H9 (cell line): ENCODE measurements around the gene FBXL14. TPM values are rescaled to one million over a fixed set of nuclear protein-coding genes. Genes with fewer than 3 reads are reported as not detected.
"Not testable (repeated sequence)": the region's sequence is repeated elsewhere in the genome, so short reads cannot be mapped to it uniquely, and the experiment has no call there.

Experiments
- DNase-seq: peaks from one replicate; pipeline ENCODE4 v3.0.0-alpha.2; 2017
- H2AFZ ChIP-seq: one replicate; pipeline ENCODE4 v1.6.1; 2013; ENCODE audit warnings: mild to moderate bottlenecking, low read length, control low read depth, moderate library complexity
- H2AK5ac ChIP-seq: 2 replicates; pipeline ENCODE4 v1.6.1; 2013; ENCODE audit warnings: low read length, control low read depth, mixed read lengths; ENCODE audit not compliant: insufficient read length
- H2BK120ac ChIP-seq: one replicate; pipeline ENCODE4 v1.6.1; 2013; ENCODE audit warnings: low read depth, mild to moderate bottlenecking, low read length, control low read depth, inconsistent platforms; ENCODE audit not compliant: poor library complexity, severe bottlenecking
- H2BK12ac ChIP-seq: 2 replicates; pipeline ENCODE4 v1.6.1; 2013; ENCODE audit warnings: low read length, control low read depth, mixed read lengths, low read depth; ENCODE audit not compliant: insufficient read length
- H2BK15ac ChIP-seq: 2 replicates; pipeline ENCODE4 v1.6.1; 2013; ENCODE audit warnings: low read depth, low read length, control low read depth
- H2BK20ac ChIP-seq: one replicate; pipeline ENCODE4 v1.6.1; 2013; ENCODE audit warnings: low read depth, mild to moderate bottlenecking, low read length, control low read depth, inconsistent platforms; ENCODE audit not compliant: poor library complexity, severe bottlenecking
- H2BK5ac ChIP-seq: 2 replicates; pipeline ENCODE4 v1.6.1; 2013; ENCODE audit warnings: low read length, control low read depth, mixed read lengths; ENCODE audit not compliant: insufficient read length
- H3K14ac ChIP-seq: 2 replicates; pipeline ENCODE4 v1.6.1; 2013; ENCODE audit warnings: low read length, control low read depth; ENCODE audit not compliant: insufficient read depth
- H3K18ac ChIP-seq: 2 replicates; pipeline ENCODE4 v1.6.1; 2013; ENCODE audit warnings: low read depth, mild to moderate bottlenecking, mixed read lengths, low read length, control low read depth; ENCODE audit not compliant: insufficient read length
- H3K23ac ChIP-seq: 2 replicates; pipeline ENCODE4 v1.6.1; 2013; ENCODE audit warnings: low read length, control low read depth, mixed read lengths, low read depth; ENCODE audit not compliant: insufficient read length
- H3K23me2 ChIP-seq: 2 replicates; pipeline ENCODE4 v1.6.1; 2013; ENCODE audit warnings: low read depth, mild to moderate bottlenecking, mixed read lengths, low read length, control low read depth; ENCODE audit not compliant: insufficient read length, poor library complexity, severe bottlenecking
- H3K27ac ChIP-seq: 2 replicates; pipeline ENCODE4 v1.5.1; 2013; ENCODE audit warnings: low read length, control low read depth, mixed read lengths, low read depth; ENCODE audit not compliant: insufficient read length
- H3K27me3 ChIP-seq: 2 replicates; pipeline ENCODE4 v1.6.1; 2013; ENCODE audit warnings: low read length, control low read depth, inconsistent platforms; ENCODE audit not compliant: insufficient read depth
- H3K4ac ChIP-seq: 2 replicates; pipeline ENCODE4 v1.6.1; 2013; ENCODE audit warnings: low read depth, mild to moderate bottlenecking, control low read depth, inconsistent platforms, low read length, moderate library complexity
- H3K4me1 ChIP-seq: 2 replicates; pipeline ENCODE4 v1.6.1; 2013; ENCODE audit warnings: low read length, control low read depth, inconsistent platforms; ENCODE audit not compliant: insufficient read depth
- H3K4me2 ChIP-seq: 2 replicates; pipeline ENCODE4 v1.6.1; 2013; ENCODE audit warnings: low read length, control low read depth, mixed read lengths; ENCODE audit not compliant: insufficient read length, insufficient read depth
- H3K56ac ChIP-seq: 2 replicates; pipeline ENCODE4 v1.6.1; 2013; ENCODE audit warnings: low read depth, mild to moderate bottlenecking, mixed read lengths, low read length, control low read depth; ENCODE audit not compliant: insufficient read length
- H3K79me1 ChIP-seq: 2 replicates; pipeline ENCODE4 v1.6.1; 2013; ENCODE audit warnings: low read depth, mild to moderate bottlenecking, moderate library complexity, low read length, control low read depth, inconsistent platforms; ENCODE audit not compliant: insufficient read depth, poor library complexity, severe bottlenecking
- H3K79me2 ChIP-seq: 2 replicates; pipeline ENCODE4 v1.6.1; 2013; ENCODE audit warnings: low read length, control low read depth, inconsistent platforms; ENCODE audit not compliant: insufficient read depth
- H3K9ac ChIP-seq: 2 replicates; pipeline ENCODE4 v1.6.1; 2013; ENCODE audit warnings: low read length, control low read depth, mixed read lengths; ENCODE audit not compliant: insufficient read length; ENCODE audit errors: extremely low read depth
- H3K9me3 ChIP-seq: one replicate; pipeline ENCODE4 v1.6.1; 2013; ENCODE audit warnings: low read depth, low read length, inconsistent platforms; ENCODE audit not compliant: control insufficient read depth
- H3T11ph ChIP-seq: one replicate; pipeline ENCODE4 v1.6.1; 2013; ENCODE audit warnings: mild to moderate bottlenecking, low read length, control low read depth, inconsistent platforms
- H4K20me1 ChIP-seq: one replicate; pipeline ENCODE4 v1.6.1; 2013; ENCODE audit not compliant: control insufficient read depth, insufficient read length, insufficient read depth
- H4K5ac ChIP-seq: 2 replicates; pipeline ENCODE4 v1.6.1; 2013; ENCODE audit warnings: low read depth, mild to moderate bottlenecking, mixed read lengths, low read length, control low read depth; ENCODE audit not compliant: insufficient read length
- H4K8ac ChIP-seq: replicated peaks from 2 replicates; pipeline ENCODE4 v1.6.1; 2013; ENCODE audit warnings: low read length, control low read depth, mixed read lengths, low read depth; ENCODE audit not compliant: insufficient read length
- H4K91ac ChIP-seq: 2 replicates; pipeline ENCODE4 v1.6.1; 2013; ENCODE audit warnings: low read depth, mild to moderate bottlenecking, moderate library complexity, mixed read lengths, low read length, control low read depth; ENCODE audit not compliant: insufficient read length
- H3K27ac Mint-ChIP-seq, 3 experiments: 2 replicates in 2 of 3; 3 replicates in 1 of 3; pipeline ENCODE4 v1.8.0; 2020 to 2021; ENCODE audit warnings: mixed read lengths in 3 of 3, mild to moderate bottlenecking in 1 of 3, moderate library complexity in 1 of 3
- H3K27me3 Mint-ChIP-seq: 2 replicates; pipeline ENCODE4 v1.8.0; 2021; ENCODE audit warnings: low read depth, mild to moderate bottlenecking, moderate library complexity, mixed read lengths
- H3K36me3 Mint-ChIP-seq, 3 experiments: 2 replicates in 2 of 3; 3 replicates in 1 of 3; pipeline ENCODE4 v1.8.0; 2020 to 2021; ENCODE audit warnings: low read depth in 3 of 3, mixed read lengths in 3 of 3; ENCODE audit not compliant: insufficient read depth in 1 of 3
- H3K4me1 Mint-ChIP-seq, 2 experiments: 2 replicates each; pipeline ENCODE4 v1.8.0; 2020; ENCODE audit warnings: mixed read lengths in 2 of 2
- H3K4me3 Mint-ChIP-seq, 2 experiments: 2 replicates in 1 of 2; 3 replicates in 1 of 2; pipeline ENCODE4 v1.8.0; 2020 to 2021; ENCODE audit warnings: mild to moderate bottlenecking in 2 of 2, mixed read lengths in 2 of 2, moderate library complexity in 1 of 2
- H3K9me3 Mint-ChIP-seq, 2 experiments: 2 replicates in 1 of 2; 3 replicates in 1 of 2; pipeline ENCODE4 v1.8.0; 2020; ENCODE audit warnings: mild to moderate bottlenecking in 2 of 2, mixed read lengths in 2 of 2, moderate library complexity in 1 of 2
- WGBS: extraction: QIAGEN DNeasy Blood & Tissue Kit; methylation state at CpG from one replicate; pipeline ENCODE4 v1.1.7; 2013; ENCODE audit warnings: missing lambda C conversion rate, low lambda C conversion rate, mixed read lengths; ENCODE audit not compliant: insufficient read length; ENCODE audit errors: extremely low coverage; 5-methylcytosine and 5-hydroxymethylcytosine counted together
- total RNA-seq: library from RNA; stranded (reverse); gene quantifications from 2 replicates; pipeline ENCODE4 v1.2.1, GENCODE V29; 2021
- TF ChIP-seq, protein P1 (sequence below): fragments of 200-600 bp; sonication (generic); conservative IDR thresholded peaks from 3 replicates; pipeline ENCODE4 v1.8.0; 2021; ENCODE audit warnings: antibody characterized with exemption, mild to moderate bottlenecking

Gene FBXL14
- total RNA-seq, 1 experiment from 2014 or later, result 15.6 TPM

- Histone ChIP-seq H2AFZ (no peak overlapping the region), H2BK15ac (no peak overlapping the region), H3K14ac (no peak overlapping the region), H4K5ac (no peak overlapping the region), H2BK120ac (no peak overlapping the region), H3K23me2 (peaks cover 6% of the 10 kb centered on the region), H4K8ac (no peak overlapping the region), H3K4me2 (no peak overlapping the region), H3K18ac (no peak overlapping the region), H3K27ac (no peak overlapping the region), H3K79me1 (no peaks in the 10 kb centered on the region), H2BK12ac (no peak overlapping the region), H3K9me3 (no peaks in the 10 kb centered on the region), H3K4me1 (0 out of 2 replicates have a peak, but pooled peaks cover 2% of the 10 kb centered on the region), H4K20me1 (no peaks in the 10 kb centered on the region), H3K79me2 (no peaks in the 10 kb centered on the region), H3K56ac (no peak overlapping the region), H3K23ac (no peak overlapping the region), H3T11ph (no peak overlapping the region), H2BK20ac (no peak overlapping the region), H2AK5ac (no peak overlapping the region), H4K91ac (no peak overlapping the region), H3K27me3 (peaks cover 2% of the 10 kb centered on the region; the same call in 1 of the 2 replicates), H3K4ac (no peak overlapping the region), H3K9ac (no peak overlapping the region), H2BK5ac (no peak overlapping the region)
- Mint-ChIP-seq H3K36me3 (no peaks in the 10 kb centered on the region), H3K9me3 (no peaks in the 10 kb centered on the region), H3K27ac (no peak overlapping the region), H3K27me3 (peaks cover 58% of the 10 kb centered on the region), H3K4me3 (no peak overlapping the region), H3K4me1 (peaks cover 16 to 20% of the 10 kb centered on the region in 2 experiments)
- no CpG with 5 or more reads among the region's 7 CpGs for WGBS
- TF ChIP-seq, protein P1, sequence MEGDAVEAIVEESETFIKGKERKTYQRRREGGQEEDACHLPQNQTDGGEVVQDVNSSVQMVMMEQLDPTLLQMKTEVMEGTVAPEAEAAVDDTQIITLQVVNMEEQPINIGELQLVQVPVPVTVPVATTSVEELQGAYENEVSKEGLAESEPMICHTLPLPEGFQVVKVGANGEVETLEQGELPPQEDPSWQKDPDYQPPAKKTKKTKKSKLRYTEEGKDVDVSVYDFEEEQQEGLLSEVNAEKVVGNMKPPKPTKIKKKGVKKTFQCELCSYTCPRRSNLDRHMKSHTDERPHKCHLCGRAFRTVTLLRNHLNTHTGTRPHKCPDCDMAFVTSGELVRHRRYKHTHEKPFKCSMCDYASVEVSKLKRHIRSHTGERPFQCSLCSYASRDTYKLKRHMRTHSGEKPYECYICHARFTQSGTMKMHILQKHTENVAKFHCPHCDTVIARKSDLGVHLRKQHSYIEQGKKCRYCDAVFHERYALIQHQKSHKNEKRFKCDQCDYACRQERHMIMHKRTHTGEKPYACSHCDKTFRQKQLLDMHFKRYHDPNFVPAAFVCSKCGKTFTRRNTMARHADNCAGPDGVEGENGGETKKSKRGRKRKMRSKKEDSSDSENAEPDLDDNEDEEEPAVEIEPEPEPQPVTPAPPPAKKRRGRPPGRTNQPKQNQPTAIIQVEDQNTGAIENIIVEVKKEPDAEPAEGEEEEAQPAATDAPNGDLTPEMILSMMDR, result no peak
- DNase-seq, result no peak
Measured at GRCh38 chr12:1603269-1603993, 9.1 kb upstream of the FBXL14 start.

GRCh38 chr12:1602706-1603105 is 8.3 kb upstream of the FBXL14 start:
- not testable (repeated sequence) for H2BK20ac ChIP-seq, H4K5ac ChIP-seq, H3K27ac ChIP-seq, H2BK5ac ChIP-seq, H3T11ph ChIP-seq, H3K23ac ChIP-seq, H3K23me2 ChIP-seq, H4K20me1 ChIP-seq, H3K27me3 ChIP-seq, DNase-seq, H3K27ac Mint-ChIP-seq, H2BK120ac ChIP-seq, H2AFZ ChIP-seq, H3K4me1 ChIP-seq, H3K4ac ChIP-seq, H2BK12ac ChIP-seq, H3K9me3 Mint-ChIP-seq, H4K8ac ChIP-seq, H3K4me3 Mint-ChIP-seq, H3K79me1 ChIP-seq, H3K9ac ChIP-seq, H3K36me3 Mint-ChIP-seq, H3K4me2 ChIP-seq, H2BK15ac ChIP-seq, H3K56ac ChIP-seq, H3K9me3 ChIP-seq, H4K91ac ChIP-seq, H3K79me2 ChIP-seq, H3K18ac ChIP-seq, H3K14ac ChIP-seq, H2AK5ac ChIP-seq
- Mint-ChIP-seq H3K4me1 (peaks cover 16 to 20% of the 10 kb centered on the region in 2 experiments), H3K27me3 (peaks cover 54% of the 10 kb centered on the region)
- WGBS, result no CpG with 5 or more reads among the region's 9 CpGs
